SW 1271 (cell line): ENCODE results near the gene NPAS3.
A peak's percentile ranks its signal among the peaks of the same experiment; 100 is the strongest.

Source experiments
- DNase-seq, 2 experiments: peaks; one replicate each; lab custom pipeline; 2025; lab: John Stamatoyannopoulos, UW

NPAS3 gene

GRCh38 chr14:33381717-33382116 lies 443.0 kb downstream of the NPAS3 start:
- no peak for DNase-seq

DNA sequence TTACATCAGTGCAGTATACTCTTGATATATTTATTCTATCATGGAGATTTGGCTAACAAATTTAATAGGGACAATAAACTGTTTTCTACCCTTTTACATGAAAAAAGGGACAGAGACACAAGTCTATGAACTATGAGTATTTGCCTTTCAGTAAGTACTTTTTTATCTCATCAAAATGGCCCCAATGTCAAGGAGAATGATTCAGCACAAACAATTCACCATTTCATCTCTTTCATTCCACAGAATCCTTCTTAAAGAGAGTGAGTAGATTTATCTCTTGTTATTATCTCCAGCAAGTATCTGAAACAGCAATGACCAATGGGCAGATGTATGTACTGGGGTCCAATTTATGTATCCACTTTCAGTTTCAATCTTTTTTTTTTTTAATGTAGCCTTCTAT lies 447.5 kb downstream of the NPAS3 start:
- DNase-seq: no peak

- DNase-seq: no peak
These were observed 448.1 kb downstream of the NPAS3 start for GRCh38 chr14:33386781-33387180.

- DNase-seq: no peak
These were observed 451.7 kb downstream of the NPAS3 start for GRCh38 chr14:33390335-33390734.

DNA sequence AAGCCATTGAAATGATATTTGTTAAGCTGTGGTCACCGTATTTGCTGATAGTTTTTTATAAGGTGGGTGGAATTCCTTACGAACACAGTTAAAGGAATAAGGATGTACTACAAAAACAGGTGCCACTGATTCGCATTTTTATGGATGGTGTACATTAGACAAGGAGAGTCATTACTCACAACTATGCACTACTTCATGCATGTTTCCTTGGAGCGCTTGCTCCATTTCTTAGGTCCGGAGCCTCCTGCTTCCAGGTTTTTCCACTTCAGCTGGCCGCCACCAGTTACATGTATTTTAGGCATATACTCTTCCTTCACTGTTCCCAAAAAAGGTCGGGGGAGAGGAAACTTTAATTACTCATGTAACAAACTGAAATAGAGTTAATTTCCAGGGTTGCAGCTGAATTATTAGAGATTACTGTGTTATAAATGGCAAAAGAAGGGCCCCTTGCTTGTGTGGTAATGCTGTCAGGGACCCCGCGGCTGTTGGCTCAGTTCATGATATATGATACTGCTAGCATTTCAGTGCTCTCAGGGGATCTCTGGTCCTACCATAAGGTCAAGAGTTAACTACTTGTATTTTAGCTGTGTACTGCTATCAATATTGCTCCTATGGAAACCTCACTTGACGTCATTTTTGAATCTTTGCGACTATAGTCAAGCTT lies 454.7 kb downstream of the NPAS3 start:
- no peak for DNase-seq

- no peak for DNase-seq
These were observed 455.3 kb downstream of the NPAS3 start for GRCh38 chr14:33393895-33394368.

- no peak for DNase-seq
These were observed 462.6 kb downstream of the NPAS3 start for GRCh38 chr14:33401311-33401710.

DNA sequence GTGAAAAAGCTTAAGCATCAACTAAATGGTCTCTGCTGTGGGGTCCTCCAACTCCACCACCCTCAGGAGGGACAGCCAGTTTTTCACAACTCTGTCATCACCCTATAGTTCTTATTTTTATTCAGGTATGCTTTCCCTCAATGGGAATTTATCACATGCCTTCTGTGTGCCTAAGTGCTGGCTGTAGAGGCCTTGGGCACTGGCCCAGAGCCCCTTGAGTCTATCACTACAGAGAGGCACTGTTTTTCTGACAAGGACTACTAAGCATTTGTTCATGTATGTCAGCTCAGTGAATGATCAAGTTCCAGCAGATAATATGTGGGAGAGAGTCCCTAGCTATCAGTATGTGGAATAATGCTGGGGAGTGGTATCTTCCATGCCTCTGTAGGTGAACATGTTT lies 463.9 kb downstream of the NPAS3 start:
- no peak for DNase-seq

DNA sequence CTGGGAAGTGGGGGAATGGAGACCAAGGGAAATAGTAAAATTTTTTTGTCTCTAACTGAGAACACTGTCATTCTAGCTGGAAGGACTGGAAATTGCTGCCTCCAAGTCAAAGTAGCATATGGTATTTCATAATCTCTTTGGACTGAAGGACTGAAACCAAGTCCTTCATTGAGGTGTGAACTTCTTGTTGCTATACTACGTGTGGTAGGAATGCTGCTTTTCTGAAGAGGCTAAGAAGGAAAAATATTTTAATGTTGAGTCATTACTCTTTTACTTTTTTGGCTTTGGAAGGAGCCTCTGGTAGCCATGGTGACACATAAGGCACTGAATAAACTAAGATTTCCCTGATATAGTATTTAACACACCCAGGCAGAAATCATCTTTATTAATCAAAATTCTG lies 465.4 kb downstream of the NPAS3 start:
- DNase-seq: peak in 1 of 2 experiments; percentile 14

DNA sequence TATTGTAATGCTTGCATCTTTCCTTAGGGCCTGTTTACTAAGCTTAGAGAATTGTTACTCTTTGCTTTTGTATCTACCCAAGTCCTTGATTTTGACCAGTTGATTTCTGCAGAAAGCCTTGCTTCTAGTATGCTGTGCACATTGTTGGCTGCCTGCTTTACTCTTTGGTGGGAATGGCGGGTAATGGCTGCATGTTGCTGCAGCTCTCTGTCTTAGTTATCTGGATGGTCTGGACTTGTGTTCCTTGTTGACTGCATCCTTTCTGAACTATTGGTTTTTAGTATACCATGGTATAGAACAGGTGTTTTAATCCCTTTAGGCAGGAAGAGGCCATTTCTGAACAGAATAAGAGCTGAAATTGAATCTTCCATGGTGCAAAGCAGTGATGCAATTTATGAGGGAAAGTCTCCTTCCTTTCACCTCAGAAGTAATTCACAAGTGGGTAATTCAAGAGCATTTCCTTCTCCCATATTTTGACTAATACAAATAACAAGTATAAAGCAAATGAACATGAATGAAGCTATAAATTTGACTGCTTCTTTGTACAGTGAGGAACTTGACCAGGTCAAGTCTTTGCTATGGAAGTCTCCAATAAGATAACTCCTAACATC lies 466.4 kb downstream of the NPAS3 start:
- no peak for DNase-seq

DNA sequence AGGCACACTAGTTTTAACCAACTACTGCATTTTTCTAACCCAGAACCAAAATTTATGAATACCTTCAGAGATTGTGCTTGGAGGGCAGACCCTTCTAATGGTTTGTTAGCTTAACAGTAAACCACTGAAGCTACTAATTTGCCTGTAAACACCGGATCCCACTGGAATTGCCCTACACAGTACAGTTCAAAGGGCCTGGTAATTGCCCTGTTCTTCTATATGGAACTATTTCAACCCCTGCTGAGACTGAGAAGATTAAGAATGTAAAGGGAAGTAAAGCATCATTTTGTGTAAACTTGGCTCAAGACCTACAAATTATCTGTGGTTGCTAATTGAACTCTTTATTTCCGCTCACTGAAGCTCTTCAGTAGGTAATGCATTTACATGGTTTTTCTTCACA lies 468.1 kb downstream of the NPAS3 start:
- DNase-seq: no peak

GRCh38 chr14:33408291-33408690 lies 469.6 kb downstream of the NPAS3 start:
- DNase-seq: no peak

GRCh38 chr14:33412450-33412849 lies 473.8 kb downstream of the NPAS3 start:
- DNase-seq: no peak

DNA sequence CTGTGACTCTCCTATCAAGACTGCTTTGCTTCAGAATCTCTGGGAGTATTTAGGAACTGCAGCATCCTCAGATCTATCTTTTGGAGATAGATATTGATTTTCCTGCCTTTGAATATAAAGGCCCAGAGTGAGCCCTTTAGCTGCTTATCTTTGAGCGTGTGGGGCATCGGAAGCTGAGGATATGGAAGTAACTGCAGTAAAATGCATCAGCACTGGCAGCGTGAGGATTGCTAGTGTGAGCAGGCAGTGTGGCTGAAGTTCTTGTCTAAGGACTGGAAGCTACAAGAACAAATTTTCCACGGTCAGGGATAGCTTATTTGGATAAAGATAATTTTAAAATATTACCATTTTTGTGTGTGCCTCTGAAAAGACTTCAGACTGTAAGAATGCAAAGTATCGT lies 474.7 kb downstream of the NPAS3 start:
- no peak for DNase-seq

GRCh38 chr14:33414041-33414440 lies 475.4 kb downstream of the NPAS3 start:
- DNase-seq: no peak

DNA sequence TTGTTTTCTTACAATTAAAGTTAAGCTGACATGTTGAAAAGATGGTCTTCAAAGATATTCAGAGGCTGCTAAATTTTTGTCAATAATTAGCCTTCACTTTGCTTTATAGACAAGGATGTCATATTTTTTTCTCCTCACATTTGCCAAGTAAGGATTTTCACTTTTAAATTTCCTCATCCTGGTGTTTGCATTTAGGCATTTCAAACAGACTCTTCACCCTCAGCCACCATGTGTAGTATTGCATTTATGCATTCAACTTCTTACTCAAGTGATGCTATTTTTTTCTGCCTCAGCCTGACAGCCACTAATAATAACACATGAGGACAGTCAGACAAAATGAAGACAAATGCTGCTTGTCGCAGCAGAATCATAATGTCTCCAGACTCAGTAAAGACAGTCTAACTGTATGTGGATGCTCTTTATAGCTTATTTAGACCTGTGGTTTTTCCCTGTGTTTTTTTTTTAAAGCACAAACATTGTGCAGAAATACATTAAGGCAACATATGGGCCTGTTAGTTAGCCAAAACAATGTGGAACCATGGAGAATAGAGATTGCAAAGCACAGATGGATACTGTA lies 481.5 kb downstream of the NPAS3 start:
- DNase-seq: no peak

DNA sequence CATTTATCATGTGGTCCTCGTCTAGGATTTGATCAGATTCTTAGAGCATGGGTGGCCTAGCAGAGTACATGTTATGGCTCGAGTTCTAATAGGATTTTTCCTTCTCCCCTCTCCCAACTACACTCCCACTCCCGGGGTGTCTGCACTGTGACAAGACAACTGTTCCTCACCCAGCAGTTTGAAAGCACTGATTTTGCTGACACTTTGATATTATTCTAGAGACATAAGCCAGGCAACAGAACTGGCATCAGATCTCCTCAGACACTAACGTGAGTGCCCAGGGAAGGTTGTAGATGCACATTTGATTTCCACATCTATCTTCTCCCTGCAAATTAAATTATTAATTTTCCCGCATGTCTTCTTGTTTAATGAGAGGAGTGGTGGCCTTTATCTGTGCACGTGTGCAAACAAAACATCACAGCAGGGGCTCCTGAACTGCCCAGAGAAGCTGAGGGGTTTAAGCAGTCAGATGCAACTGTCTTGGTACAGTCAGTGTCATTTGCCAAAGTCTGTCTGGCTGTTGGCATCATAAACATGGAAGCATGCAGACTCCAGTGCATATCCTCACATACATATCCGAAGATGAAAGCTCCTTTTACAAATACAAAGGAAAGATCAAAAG lies 491.8 kb downstream of the NPAS3 start:
- no peak for DNase-seq

- peak in 1 of 2 experiments; percentile 10 for DNase-seq
These were observed 493.8 kb downstream of the NPAS3 start for GRCh38 chr14:33432407-33433023.

- no peak for DNase-seq
These were observed 494.7 kb downstream of the NPAS3 start for GRCh38 chr14:33433396-33433795.

- no peak for DNase-seq
These were observed 497.4 kb downstream of the NPAS3 start for GRCh38 chr14:33435911-33436689.

- no peak for DNase-seq
These were observed 503.0 kb downstream of the NPAS3 start for GRCh38 chr14:33441633-33442032.

DNA sequence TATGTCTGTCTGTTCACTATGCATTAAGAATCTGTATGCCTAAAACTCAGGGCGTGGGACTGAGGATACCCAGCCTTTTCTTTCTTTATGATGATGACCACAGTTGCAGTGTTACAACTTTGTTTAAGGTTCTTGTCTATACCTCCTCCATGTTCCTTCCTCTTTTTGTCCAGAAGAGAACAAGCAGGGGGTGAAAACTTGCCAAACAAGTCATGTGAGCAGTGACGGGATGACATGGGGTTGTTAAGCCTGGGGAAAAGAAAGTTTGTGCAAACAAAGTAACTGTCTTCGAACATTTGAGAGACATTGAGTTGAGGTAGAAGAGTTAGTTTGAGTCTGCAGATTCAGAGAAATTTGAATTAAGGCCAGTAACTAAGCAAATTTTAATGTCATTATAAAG lies 505.5 kb downstream of the NPAS3 start:
- DNase-seq: no peak
